GM23338 (cell line): ENCODE measurements around the gene FAM13A. TPM values are rescaled to one million over a fixed set of nuclear protein-coding genes. Genes with fewer than 3 reads are reported as not detected.

Source experiments
- ATAC-seq: fragments of 200-7000 bp; cut with Tn5 transposase; 3 replicates; pipeline ENCODE4 v1.9.1; 2020
- DNase-seq: peaks from one replicate; pipeline ENCODE4 v3.0.0-alpha.2; 2015; ENCODE audit warnings: low spot score
- H2AFZ ChIP-seq: fragments of 200-600 bp; sonication (generic); 2 replicates; pipeline ENCODE4 v1.8.0; 2016; ENCODE audit warnings: antibody characterized with exemption, mild to moderate bottlenecking, moderate library complexity
- H3F3A ChIP-seq: fragments of 200-600 bp; sonication (generic); replicated peaks from 2 replicates; pipeline ENCODE4 v1.8.0; 2017; ENCODE audit warnings: antibody characterized with exemption, mixed run types, low read depth
- H3K27ac ChIP-seq: fragments of 200-600 bp; sonication (generic); 2 replicates; pipeline ENCODE4 v1.6.1; 2016; ENCODE audit warnings: low read depth
- H3K27me3 ChIP-seq: fragments of 200-600 bp; sonication (generic); 2 replicates; pipeline ENCODE4 v1.8.0; 2016; ENCODE audit warnings: mild to moderate bottlenecking, mixed run types, moderate library complexity; ENCODE audit not compliant: insufficient read depth
- H3K36me3 ChIP-seq: fragments of 200-600 bp; sonication (generic); 2 replicates; pipeline ENCODE4 v1.8.0; 2016; ENCODE audit warnings: mild to moderate bottlenecking; ENCODE audit not compliant: insufficient read depth
- H3K4me1 ChIP-seq: fragments of 200-600 bp; sonication (generic); 2 replicates; pipeline ENCODE4 v1.8.0; 2016; ENCODE audit warnings: mild to moderate bottlenecking, moderate library complexity; ENCODE audit not compliant: insufficient read depth
- H3K4me2 ChIP-seq: fragments of 200-600 bp; sonication (generic); 2 replicates; pipeline ENCODE4 v1.7.1; 2017; ENCODE audit warnings: mixed run types
- H3K4me3 ChIP-seq: fragments of 200-600 bp; sonication (generic); 2 replicates; pipeline ENCODE4 v1.6.1; 2016; ENCODE audit warnings: mixed run types
- H3K79me2 ChIP-seq: fragments of 200-600 bp; sonication (generic); replicated peaks from 2 replicates; pipeline ENCODE4 v1.8.0; 2017; ENCODE audit warnings: mild to moderate bottlenecking; ENCODE audit not compliant: insufficient read depth
- H3K9me2 ChIP-seq: fragments of 200-600 bp; sonication (generic); 2 replicates; pipeline ENCODE4 v1.8.0; 2017; ENCODE audit not compliant: insufficient read depth
- H4K20me1 ChIP-seq: fragments of 200-600 bp; sonication (generic); replicated peaks from 2 replicates; pipeline ENCODE4 v1.8.0; 2017; ENCODE audit warnings: mild to moderate bottlenecking; ENCODE audit not compliant: insufficient read depth
- H3K27ac Mint-ChIP-seq: 2 replicates; pipeline ENCODE4 v1.8.0; 2020; ENCODE audit warnings: inconsistent platforms, mild to moderate bottlenecking, moderate library complexity, mixed read lengths
- H3K27me3 Mint-ChIP-seq: 3 replicates; pipeline ENCODE4 v1.8.0; 2022; ENCODE audit warnings: low read depth, mild to moderate bottlenecking, moderate library complexity, mixed read lengths, inconsistent platforms; ENCODE audit not compliant: insufficient read depth, poor library complexity
- H3K36me3 Mint-ChIP-seq: 3 replicates; pipeline ENCODE4 v1.8.0; 2021; ENCODE audit warnings: low read depth, mild to moderate bottlenecking, inconsistent platforms, moderate library complexity, mixed read lengths
- H3K4me1 Mint-ChIP-seq: 3 replicates; pipeline ENCODE4 v1.8.0; 2020; ENCODE audit warnings: mild to moderate bottlenecking, inconsistent platforms, mixed read lengths
- H3K4me3 Mint-ChIP-seq: 3 replicates; pipeline ENCODE4 v1.8.0; 2021; ENCODE audit warnings: moderate library complexity, mild to moderate bottlenecking, inconsistent platforms, mixed read lengths
- H3K9me3 Mint-ChIP-seq: 3 replicates; pipeline ENCODE4 v1.8.0; 2020; ENCODE audit warnings: moderate library complexity, mild to moderate bottlenecking, inconsistent platforms, mixed read lengths
- CREB1 ChIP-seq: fragments of 250-450 bp; sonication (Bioruptor Pico); IDR thresholded peaks from 2 replicates; pipeline ENCODE4 v1.5.0; 2020; ENCODE audit warnings: low read depth, mild to moderate bottlenecking, moderate library complexity
- CTCF ChIP-seq, 2 experiments: fragments of 200-600 bp in 1 of 2; sonication (generic) in 1 of 2; conservative IDR thresholded peaks; 2 replicates each; pipeline versions ENCODE4 v1.5.1 to v1.6.1; 2016 to 2017; ENCODE audit warnings: antibody characterized with exemption in 2 of 2, low read depth in 2 of 2, mild to moderate bottlenecking in 2 of 2, moderate library complexity in 1 of 2
- ETS1 ChIP-seq: IDR thresholded peaks from 2 replicates; pipeline ENCODE4 v1.6.1; 2016; ENCODE audit warnings: antibody characterized with exemption
- EZH2 ChIP-seq: fragments of 200-600 bp; sonication (generic); IDR thresholded peaks from one replicate; pipeline ENCODE4 v1.8.0; 2017; ENCODE audit warnings: antibody characterized with exemption, mild to moderate bottlenecking, low read depth; ENCODE audit not compliant: unreplicated experiment
- EZH2phosphoT487 ChIP-seq: fragments of 200-600 bp; sonication (generic); IDR thresholded peaks from one replicate; pipeline ENCODE4 v1.8.1; 2018; ENCODE audit warnings: antibody characterized with exemption; ENCODE audit not compliant: unreplicated experiment
- JUNB ChIP-seq: IDR thresholded peaks from one replicate; pipeline ENCODE4 v1.6.1; 2016; ENCODE audit warnings: antibody characterized with exemption; ENCODE audit not compliant: unreplicated experiment
- NANOG ChIP-seq: IDR thresholded peaks from 2 replicates; pipeline ENCODE4 v1.6.1; 2016; ENCODE audit warnings: antibody characterized with exemption, borderline replicate concordance
- POLR2AphosphoS5 ChIP-seq: IDR thresholded peaks from 2 replicates; pipeline ENCODE4 v1.6.1; 2016; ENCODE audit warnings: antibody characterized with exemption, low read depth
- REST ChIP-seq: IDR thresholded peaks from one replicate; pipeline ENCODE4 v1.6.1; 2018; ENCODE audit warnings: antibody characterized with exemption; ENCODE audit not compliant: unreplicated experiment
- STAT1 ChIP-seq: IDR thresholded peaks from one replicate; pipeline ENCODE4 v1.6.1; 2016; ENCODE audit warnings: antibody characterized with exemption; ENCODE audit not compliant: unreplicated experiment
- ZNF331 ChIP-seq: fragments of 250-450 bp; sonication (Bioruptor Pico); IDR thresholded peaks from 2 replicates; pipeline ENCODE4 v1.5.0; 2020; ENCODE audit warnings: low read depth, mild to moderate bottlenecking, moderate library complexity
- polyA plus RNA-seq: library from polyadenylated mRNA; unstranded; fragments of >200 nt; fragmentation: Nextera tagmentation; extraction: Ambion mirVana; gene quantifications from 2 replicates; pipeline ENCODE4 v1.2.1, GENCODE V29; 2016
- total RNA-seq: library from RNA; depleted of rRNA; stranded (reverse); fragments of >200 nt; shearing (Covaris generic); gene quantifications from 2 replicates; pipeline ENCODE4 v1.2.3, GENCODE V29; 2014

Gene FAM13A
- total and polyA plus RNA-seq, 2 experiments from 2014 or later = 13.9 to 28.4 TPM

- Histone ChIP-seq H3K4me1 (peaks cover 18% of the 10 kb centered on the region), H3K4me3 (no peak overlapping the region), H3K27me3 (no peaks in the 10 kb centered on the region), H3K27ac (no peak overlapping the region), H2AFZ (no peak overlapping the region), H3F3A (no peaks in the 10 kb centered on the region), H3K9me2 (no peaks in the 10 kb centered on the region), H3K4me2 (no peak overlapping the region), H4K20me1 (no peaks in the 10 kb centered on the region), H3K79me2 (no peaks in the 10 kb centered on the region), H3K36me3 (no peaks in the 10 kb centered on the region)
- Mint-ChIP-seq H3K27ac (no peak overlapping the region), H3K36me3 (no peaks in the 10 kb centered on the region), H3K4me3 (no peak overlapping the region), H3K4me1 (peaks cover 32% of the 10 kb centered on the region), H3K9me3 (no peaks in the 10 kb centered on the region), H3K27me3 (no peaks in the 10 kb centered on the region)
- no peak for DNase-seq
- TF ChIP-seq CREB1 (no peak), ZNF331 (CRISPR knock-in tag) (no peak), CTCF (conservative IDR thresholded peaks at IDR 0.05; ENCODE audit: low read depth in 2 of 2) (no peak), POLR2AphosphoS5 (no peak), ETS1 (no peak), REST (no peak), STAT1 (no peak), NANOG (no peak), EZH2phosphoT487 (no peak), JUNB (no peak), EZH2 (no peak)
- ATAC-seq = no peak
Observed at GRCh38 chr4:88816360-88816759, 240.6 kb downstream of the FAM13A start.
